Skeletal muscle satellite cell (primary cell): ENCODE measurements around the gene SERINC3.
"Not testable (repeated sequence)": the region's sequence is repeated elsewhere in the genome, so short reads cannot be mapped to it uniquely, and the experiment has no call there.

Source experiments
- H3K27me3 ChIP-seq: 2 replicates; pipeline ENCODE4 v1.7.0; 2013; ENCODE audit warnings: low read length; ENCODE audit not compliant: control insufficient read depth, insufficient read depth
- H3K36me3 ChIP-seq: 2 replicates; pipeline ENCODE4 v1.7.0; 2013; ENCODE audit warnings: mild to moderate bottlenecking, control low read depth, low read length; ENCODE audit not compliant: insufficient read depth
- H3K4me1 ChIP-seq: 2 replicates; pipeline ENCODE4 v1.7.0; 2013; ENCODE audit warnings: low read length; ENCODE audit not compliant: control insufficient read depth, insufficient read depth
- H3K4me2 ChIP-seq: 2 replicates; pipeline ENCODE4 v1.7.0; 2013; ENCODE audit warnings: mild to moderate bottlenecking, low read length
- H3K4me3 ChIP-seq: 2 replicates; pipeline ENCODE4 v1.7.0; 2013; ENCODE audit warnings: low read length
- H3K9ac ChIP-seq: 2 replicates; pipeline ENCODE4 v1.7.0; 2013; ENCODE audit warnings: mild to moderate bottlenecking, low read depth, low read length, moderate library complexity
- H3K9me3 ChIP-seq: replicated peaks from 2 replicates; pipeline ENCODE4 v1.7.0; 2013; ENCODE audit warnings: mild to moderate bottlenecking, control low read depth, low read length

Gene SERINC3

DNA sequence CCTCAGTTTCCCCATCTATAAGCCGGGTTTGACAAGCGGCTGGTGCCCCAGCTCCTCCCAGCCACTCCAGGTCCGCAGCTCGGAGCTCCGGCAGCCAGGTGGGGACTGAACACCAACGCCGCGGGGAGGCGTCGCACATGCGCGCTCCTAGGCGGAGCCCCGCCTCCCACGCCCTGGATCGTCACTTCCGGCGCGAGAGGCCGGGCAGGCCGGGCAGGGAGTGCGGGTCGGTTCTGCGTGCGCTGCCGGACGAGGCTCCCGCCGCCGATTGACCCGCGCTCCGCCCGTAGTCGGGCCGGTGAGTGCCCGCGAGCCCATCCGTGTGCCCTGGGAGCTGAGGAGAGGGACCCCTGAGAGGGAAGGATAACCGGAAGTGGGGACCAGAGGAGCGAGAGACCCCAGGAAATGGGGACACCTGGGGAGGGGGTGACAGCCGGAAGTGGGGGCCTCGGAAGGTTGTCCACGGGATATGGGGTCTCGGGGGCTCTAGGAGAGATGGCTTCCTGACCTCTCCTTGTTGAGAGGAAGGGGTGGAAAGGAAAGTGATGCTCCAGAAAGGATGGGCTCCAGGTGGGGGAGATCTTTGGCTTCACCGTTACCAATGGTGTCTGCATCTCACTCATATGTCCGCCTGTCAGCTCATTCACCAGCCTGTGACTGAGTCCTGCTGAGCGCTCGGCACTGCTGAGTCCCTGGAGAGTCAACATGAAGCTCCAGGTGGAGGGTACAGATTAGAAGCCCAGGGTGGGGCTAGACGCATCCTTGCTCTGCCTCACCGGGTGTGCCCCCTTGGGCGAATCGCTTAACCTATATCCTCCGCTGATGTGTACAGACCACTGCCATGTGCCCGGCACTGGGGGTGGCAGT, 45.9 kb downstream of the SERINC3 start, which contains the start of gene TTPAL:
Gene TTPAL, plus strand, starts transcription at position 181 of the 867 bp plus-strand sequence. CDS start 4,126 bp downstream, outside the sequence.
- Histone ChIP-seq H3K4me3 (peak within 1 kb of the TSS; percentile 90), H3K27me3 (no peaks in the 10 kb centered on the region), H3K4me1 (peaks cover 14% of the 10 kb centered on the region), H3K9me3 (no peaks in the 10 kb centered on the region), H3K36me3 (peaks cover 13% of the 10 kb centered on the region), H3K4me2 (peak within 1 kb of the TSS; percentile 93), H3K9ac (peak within 1 kb of the TSS; percentile 98)

DNA sequence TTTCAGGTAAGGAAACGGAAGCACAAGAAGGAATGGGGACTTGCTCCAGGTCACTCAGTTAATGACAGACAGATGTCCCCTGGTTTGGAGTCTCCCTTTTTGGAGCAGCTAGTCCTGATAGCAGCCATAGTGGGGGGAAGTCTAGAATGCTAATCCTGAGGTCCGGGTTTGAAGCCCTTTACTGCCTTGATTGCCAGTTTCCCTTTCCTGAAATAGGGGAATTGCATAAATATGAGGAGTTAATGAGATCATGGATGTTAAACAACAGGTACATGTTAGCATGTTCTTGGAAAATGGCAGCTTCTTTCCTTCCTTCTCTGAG, 46.5 kb downstream of the SERINC3 start:
- Histone ChIP-seq H3K36me3 (peaks cover 7% of the 10 kb centered on the region), H3K27me3 (no peaks in the 10 kb centered on the region), H3K9me3 (no peaks in the 10 kb centered on the region), H3K4me1 (peaks cover 14% of the 10 kb centered on the region), H3K9ac (peak overlapping the region; percentile 98), H3K4me2 (peak overlapping the region; percentile 93), H3K4me3 (peak overlapping the region; percentile 90)

DNA sequence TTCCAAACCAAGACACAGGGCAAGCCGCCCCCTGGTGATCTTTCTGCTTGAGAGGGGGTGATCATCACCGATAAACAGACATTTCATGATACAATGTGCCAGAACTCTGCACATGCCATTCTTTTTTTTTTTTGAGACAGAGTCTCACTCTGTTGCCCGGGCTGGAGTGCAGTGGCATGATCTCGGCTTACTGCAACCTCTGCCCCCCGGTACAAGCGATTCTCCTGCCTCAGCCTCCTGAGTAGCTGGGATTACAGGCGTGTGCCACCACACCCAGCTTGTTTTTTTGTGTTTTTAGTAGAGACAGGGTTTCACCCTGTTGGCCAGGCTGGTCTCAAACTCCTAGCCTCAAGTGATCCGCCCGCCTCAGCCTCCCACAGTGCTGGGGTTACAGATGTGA, 49.6 kb downstream of the SERINC3 start:
- peaks cover 25% of the 10 kb centered on the region for H3K4me1 ChIP-seq
- H3K36me3 ChIP-seq, H3K9me3 ChIP-seq, H3K9ac ChIP-seq, H3K4me3 ChIP-seq, H3K27me3 ChIP-seq, H3K4me2 ChIP-seq: not testable (repeated sequence)

DNA sequence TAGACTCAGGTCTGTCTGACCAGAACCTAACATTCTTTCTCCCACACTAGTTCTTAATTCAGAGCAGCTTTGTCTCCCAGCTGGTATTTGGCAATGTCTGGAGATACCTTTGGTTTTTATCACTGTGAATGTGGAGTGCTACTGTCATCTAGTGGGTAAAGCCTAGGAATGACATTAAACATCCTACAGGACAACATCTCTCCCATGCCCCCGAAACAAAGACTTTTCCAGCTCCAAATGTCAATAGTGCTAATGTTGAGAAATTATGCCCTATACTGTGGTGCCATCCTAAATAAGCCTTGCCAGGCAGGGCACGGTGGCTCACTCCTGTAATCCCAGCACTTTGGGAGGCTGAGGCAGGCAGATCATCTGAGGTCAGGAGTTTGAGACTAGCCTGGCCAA, 50.4 kb downstream of the SERINC3 start:
- H3K36me3 ChIP-seq, result no peaks in the 10 kb centered on the region
- H3K27me3 ChIP-seq, result no peaks in the 10 kb centered on the region
- no peak overlapping the region for H3K9ac ChIP-seq
- H3K4me2 ChIP-seq, result no peak overlapping the region
- no peaks in the 10 kb centered on the region for H3K9me3 ChIP-seq
- H3K4me1 ChIP-seq, result peaks cover 27% of the 10 kb centered on the region
- no peak overlapping the region for H3K4me3 ChIP-seq

DNA sequence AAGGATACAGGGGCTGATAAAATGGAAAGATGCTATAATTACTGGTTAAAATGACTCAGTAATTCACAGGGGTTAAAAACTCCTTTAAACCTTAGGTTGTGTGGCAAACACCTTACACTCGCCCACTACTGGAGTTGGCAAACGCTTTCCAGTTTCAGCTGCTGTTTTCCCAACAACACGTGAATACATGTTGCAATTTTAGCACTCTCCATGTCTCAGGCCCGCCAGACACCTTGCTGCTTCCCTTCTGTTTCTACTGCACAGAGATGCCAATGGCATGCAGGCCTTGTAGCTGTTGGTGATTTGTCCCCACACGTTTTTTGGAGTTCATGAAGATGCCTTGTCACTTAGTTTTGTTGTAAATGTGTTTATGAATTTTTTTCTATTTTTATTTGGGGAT, 51.5 kb downstream of the SERINC3 start:
- Histone ChIP-seq H3K4me3 (no peak overlapping the region), H3K4me1 (peaks cover 25% of the 10 kb centered on the region), H3K4me2 (no peak overlapping the region), H3K27me3 (no peaks in the 10 kb centered on the region), H3K36me3 (no peaks in the 10 kb centered on the region), H3K9ac (no peak overlapping the region), H3K9me3 (no peaks in the 10 kb centered on the region)

DNA sequence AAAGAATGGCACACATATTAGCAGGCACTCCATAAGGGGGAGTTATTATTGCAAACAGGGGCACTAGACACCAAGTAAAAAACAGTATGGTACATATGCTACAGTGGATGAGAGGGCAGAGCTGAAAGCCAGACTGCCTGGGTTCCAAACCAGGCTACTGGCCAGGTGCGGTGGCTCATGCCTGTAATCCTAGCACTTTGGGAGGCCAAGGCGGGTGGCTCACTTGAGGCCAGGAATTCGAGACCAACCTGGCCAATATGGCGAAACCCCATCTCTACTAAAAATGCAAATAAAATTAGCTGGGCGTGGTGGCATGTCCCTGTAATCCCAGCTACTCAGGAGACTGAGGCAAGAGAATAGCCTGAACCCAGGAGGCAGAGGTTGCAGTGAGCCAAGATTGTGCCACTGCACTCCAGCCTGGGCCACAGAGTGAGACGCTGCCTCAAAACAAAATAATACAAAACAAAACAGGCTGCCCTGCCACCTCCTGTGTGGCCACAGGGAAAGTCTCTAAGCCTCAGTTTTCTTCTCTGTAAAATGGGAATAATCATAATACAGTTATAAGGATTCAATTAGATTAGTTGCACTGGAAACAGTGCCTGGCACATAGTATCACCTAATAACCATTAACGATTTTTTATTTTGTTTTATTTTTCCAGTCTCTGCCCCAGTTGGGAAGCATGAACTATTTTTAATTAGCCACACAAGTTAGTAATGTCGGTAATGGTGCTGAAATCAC, 53.7 kb downstream of the SERINC3 start:
- Histone ChIP-seq H3K4me3 (no peak overlapping the region), H3K27me3 (no peaks in the 10 kb centered on the region), H3K36me3 (no peaks in the 10 kb centered on the region), H3K4me2 (peak overlapping the region; percentile 78), H3K9ac (peak overlapping the region; percentile 49), H3K4me1 (peaks cover 29% of the 10 kb centered on the region), H3K9me3 (no peaks in the 10 kb centered on the region)

DNA sequence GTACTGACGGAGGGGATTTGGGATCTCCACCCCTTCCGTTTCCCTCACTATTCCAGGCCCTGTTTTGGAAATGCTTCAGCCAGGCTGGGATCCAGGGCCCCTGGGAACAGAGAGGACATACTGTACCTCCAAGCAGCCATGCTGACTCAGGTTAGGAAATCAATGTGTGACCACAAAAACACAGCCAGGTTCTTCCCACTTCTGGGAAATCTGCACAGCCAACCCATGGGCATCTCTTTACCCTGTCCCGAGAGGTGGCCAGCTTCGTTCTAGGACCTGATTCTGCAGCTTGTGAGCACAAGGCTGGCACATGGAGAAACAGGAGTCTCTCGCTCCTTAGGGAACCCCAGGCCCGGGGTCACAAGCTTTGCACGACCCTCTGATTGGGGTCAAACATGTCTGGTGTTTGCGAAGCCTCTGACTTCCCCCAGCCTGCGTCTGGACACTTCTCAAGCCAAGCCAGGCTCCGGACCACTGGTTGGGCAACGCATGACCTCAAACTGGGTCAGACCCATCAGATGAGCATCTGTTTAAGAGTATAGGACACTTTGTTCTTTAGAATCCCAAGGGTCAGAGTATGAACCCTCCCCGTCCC, 54.5 kb downstream of the SERINC3 start:
- no peaks in the 10 kb centered on the region for H3K27me3 ChIP-seq

DNA sequence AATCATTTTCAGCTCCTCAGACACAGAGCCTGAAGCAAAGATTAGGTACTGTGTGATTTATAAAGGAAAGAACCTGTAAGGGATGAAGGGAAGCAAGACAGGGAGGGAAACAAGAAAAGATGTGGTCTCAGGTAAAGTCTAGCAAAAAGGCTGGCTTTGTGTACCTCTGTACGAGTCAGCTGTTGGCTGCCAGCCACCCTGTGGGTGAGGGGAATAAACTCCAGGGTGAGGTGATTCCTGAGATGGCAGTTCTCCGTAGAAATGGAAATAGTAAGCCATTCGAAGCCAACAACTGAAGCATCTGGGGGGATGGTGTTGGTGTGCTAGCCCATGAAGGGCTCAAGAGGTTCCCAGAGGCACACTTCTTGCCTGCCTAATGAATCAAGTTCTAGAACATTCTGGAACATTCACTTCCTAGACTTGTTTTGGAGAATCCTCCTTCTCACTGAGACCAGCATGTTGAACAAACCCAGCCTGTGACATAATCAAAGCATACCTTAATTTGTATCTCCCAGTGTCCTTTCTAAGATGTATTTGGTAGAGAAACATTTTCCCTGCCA, 56.8 kb downstream of the SERINC3 start:
- H3K4me3 ChIP-seq, result no peak overlapping the region
- no peak overlapping the region for H3K9ac ChIP-seq

More for the DNA sequence above, 54.5 kb downstream of the SERINC3 start:
- no peaks in the 10 kb centered on the region for H3K9me3 ChIP-seq
- H3K4me1 ChIP-seq, result peaks cover 29% of the 10 kb centered on the region
- peak overlapping the region; percentile 49 for H3K9ac ChIP-seq
- peak overlapping the region; percentile 78 for H3K4me2 ChIP-seq
- peak overlapping the region; percentile 30 for H3K4me3 ChIP-seq
- H3K36me3 ChIP-seq, result no peaks in the 10 kb centered on the region

DNA sequence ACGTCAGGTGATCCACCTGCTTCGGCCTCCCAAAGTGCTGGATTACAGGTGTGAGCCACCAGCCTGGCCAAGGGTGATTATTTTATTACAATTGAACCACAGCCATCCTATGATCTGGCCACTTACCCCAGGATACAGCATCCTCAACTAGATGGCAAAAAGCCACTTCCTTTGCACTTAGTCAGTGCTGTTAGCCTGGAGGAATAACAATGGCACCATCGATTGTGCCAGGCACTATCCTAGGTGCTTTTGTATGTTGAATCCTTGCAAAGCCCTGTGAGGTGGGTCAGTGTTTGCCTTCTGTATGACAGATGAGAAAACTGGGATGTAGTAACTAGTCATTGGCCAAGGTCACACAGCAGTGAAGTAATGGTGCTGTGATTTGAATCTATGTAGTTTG, 57.4 kb downstream of the SERINC3 start:
- H3K4me1 ChIP-seq, result peaks cover 29% of the 10 kb centered on the region
- no peaks in the 10 kb centered on the region for H3K9me3 ChIP-seq
- H3K9ac ChIP-seq, result no peak overlapping the region
- no peaks in the 10 kb centered on the region for H3K27me3 ChIP-seq
- no peak overlapping the region for H3K4me3 ChIP-seq
- H3K4me2 ChIP-seq, result no peak overlapping the region
- H3K36me3 ChIP-seq, result no peaks in the 10 kb centered on the region

More for the DNA sequence above, 56.8 kb downstream of the SERINC3 start:
- Histone ChIP-seq H3K27me3 (no peaks in the 10 kb centered on the region), H3K4me1 (peaks cover 29% of the 10 kb centered on the region), H3K36me3 (no peaks in the 10 kb centered on the region), H3K4me2 (no peak overlapping the region), H3K9me3 (no peaks in the 10 kb centered on the region)

DNA sequence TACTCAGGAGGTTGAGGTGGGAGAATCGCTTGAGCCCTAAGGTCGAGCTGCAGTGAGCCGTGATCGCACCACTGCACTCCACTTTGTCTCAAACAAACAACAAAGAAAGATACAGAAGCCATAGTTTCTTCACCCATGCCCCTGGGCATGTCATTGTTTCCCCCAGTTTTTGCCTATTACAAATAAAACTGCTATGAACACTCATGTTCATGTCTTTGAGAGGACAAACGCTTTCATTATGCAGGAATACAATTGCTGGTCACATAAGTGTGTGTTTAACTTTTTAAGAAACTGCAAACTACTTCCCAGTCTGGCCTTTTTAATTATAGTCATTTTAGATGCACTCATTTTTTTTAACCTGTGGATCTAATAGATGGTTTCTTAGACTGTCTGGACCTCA, 58.4 kb downstream of the SERINC3 start:
- H3K4me1 ChIP-seq, result peaks cover 29% of the 10 kb centered on the region
- no peaks in the 10 kb centered on the region for H3K36me3 ChIP-seq
- no peak overlapping the region for H3K4me2 ChIP-seq
- H3K27me3 ChIP-seq, result no peaks in the 10 kb centered on the region
- H3K4me3 ChIP-seq, result no peak overlapping the region
- no peaks in the 10 kb centered on the region for H3K9me3 ChIP-seq
- H3K9ac ChIP-seq, result no peak overlapping the region

DNA sequence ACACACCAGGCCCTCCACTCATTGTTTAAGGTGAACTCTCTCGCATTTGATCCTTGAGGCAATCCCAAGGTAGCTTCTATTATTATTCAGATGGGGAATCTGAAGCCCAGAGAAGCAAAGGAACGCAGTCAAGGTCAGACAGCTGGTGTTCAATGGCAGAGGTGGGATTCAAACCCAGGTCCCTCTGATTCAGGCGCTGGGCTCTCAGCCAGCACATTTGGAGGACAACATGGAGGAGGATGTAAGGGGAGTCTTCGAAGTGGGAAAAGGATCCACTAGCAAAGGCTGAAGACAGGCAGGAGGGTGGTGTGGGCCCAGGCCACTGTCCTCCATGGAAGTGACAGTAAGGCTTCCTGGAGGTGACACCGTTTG, 60.1 kb downstream of the SERINC3 start:
- H3K27me3 ChIP-seq, result no peaks in the 10 kb centered on the region

More for the DNA sequence above, 60.1 kb downstream of the SERINC3 start:
- Histone ChIP-seq H3K4me3 (no peak overlapping the region), H3K9me3 (no peaks in the 10 kb centered on the region), H3K9ac (no peak overlapping the region), H3K4me1 (peaks cover 13% of the 10 kb centered on the region), H3K36me3 (no peaks in the 10 kb centered on the region), H3K4me2 (no peak overlapping the region)
